ENCODE data around the gene SERTAD1.
"Not testable (repeated sequence)": the region's sequence is repeated elsewhere in the genome, so short reads cannot be mapped to it uniquely, and the experiment has no call there.

SERTAD1 gene

DNA sequence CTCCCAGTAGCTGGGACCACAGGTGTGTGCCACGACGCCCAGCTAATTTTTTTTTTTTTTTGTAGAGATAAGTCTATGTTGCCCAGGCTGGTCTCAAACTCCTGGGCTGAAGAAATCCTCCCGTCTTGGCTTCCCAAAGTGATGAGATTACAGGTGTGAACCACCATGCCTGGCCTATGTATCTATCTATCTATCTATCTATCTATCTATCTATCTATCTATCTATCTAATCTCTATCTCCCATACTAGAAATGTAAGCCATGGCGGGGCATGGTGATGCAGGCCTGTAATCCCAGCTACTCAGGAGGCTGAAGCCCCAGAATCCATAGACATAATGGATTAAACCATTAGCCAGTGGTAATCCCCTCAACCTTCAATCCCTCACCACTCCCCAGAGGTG, 24.9 kb upstream of the SERTAD1 start:
- DNase-seq: no peak

DNA sequence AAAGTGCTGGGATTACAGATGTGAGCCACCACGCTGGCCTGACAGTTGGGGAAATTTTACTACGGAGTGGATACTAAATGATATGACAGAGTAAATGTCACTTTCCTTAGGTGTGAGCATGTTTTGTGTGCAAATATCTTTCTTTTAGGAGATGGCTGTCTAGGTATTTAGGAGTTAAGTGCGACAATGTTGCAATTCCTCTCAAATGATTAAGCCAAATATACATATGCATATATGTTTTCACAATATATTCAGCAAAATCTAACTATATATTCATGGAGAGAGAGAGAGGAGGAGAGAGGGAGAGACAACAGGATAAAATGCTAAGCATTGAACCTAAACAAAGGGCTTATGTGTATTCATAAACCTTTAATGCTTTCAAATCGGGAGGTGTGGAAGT, 23.7 kb upstream of the SERTAD1 start:
- DNase-seq: no peak

DNA sequence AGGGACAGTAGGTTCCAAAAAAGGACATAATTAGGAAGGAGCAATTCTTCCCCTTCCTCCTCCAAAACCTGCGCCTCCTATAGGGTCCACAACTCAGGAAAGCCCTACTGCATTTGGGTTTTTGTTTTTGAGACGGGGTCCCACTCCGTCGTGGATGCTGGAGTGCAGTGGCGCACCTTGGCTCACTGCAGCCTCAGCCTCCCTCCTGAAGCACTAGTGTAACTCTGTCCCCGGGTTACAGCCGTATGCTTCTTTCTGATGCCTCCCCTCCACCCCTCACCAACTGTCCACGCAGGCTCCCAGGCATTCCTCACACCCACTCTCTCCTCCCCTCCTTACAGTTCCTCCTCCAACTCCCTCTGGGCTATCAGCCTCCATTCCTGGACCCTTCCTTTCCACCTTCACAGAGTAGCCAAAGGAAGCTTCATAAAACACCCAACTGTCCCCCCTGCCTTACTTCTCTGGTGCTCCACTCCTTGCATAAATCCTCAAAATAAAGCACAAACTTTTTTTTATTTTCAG, 20.5 kb upstream of the SERTAD1 start:
- DNase-seq: no peak

DNA sequence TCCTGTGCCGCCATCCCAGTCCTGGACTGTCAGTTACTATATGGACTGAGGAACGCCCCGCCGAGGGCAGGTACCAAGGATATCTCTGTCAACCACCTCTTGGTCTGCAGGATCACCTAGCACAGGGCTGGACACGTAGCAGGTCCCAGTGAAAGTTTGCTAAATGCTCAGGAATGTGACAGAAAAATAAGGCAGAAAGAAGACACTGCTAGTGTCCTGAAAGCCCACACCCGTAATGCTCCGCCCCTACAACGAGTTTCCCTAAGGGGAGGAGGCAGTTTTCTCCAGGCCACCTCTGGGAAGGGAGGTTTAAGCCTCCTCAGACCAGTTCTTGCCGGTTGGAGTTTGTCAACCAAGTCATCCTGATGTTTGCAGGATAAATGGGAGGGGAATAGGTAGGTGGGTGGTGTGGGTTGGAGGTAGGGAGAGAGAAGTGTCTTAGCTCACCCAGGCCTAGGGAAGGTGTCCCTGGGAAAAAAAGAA, 20.0 kb upstream of the SERTAD1 start:
- DNase-seq: no peak

DNA sequence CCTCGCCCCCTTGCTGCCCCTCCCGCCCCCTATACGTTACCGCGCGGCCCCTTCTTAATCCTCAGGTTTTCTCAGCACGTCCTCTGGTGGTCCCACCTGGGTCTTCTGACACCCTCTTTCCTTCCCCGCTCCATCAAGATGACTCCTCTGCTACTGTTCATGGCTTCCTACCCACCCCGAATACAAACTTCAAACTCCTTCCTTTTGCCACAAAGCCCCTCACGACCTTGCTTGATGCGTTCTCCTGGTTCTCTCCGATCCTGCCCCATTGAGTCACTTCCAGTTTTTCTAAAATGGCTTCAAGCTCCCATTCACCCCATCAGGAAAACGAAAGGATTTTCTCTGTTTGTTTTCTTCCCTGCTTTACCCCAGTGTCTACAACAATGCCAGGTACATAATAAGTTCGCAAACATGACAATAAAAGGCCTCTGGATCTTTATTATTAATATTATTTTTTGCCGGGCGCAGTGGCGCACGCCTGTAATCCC, 19.1 kb upstream of the SERTAD1 start:
- DNase-seq: no peak

DNA sequence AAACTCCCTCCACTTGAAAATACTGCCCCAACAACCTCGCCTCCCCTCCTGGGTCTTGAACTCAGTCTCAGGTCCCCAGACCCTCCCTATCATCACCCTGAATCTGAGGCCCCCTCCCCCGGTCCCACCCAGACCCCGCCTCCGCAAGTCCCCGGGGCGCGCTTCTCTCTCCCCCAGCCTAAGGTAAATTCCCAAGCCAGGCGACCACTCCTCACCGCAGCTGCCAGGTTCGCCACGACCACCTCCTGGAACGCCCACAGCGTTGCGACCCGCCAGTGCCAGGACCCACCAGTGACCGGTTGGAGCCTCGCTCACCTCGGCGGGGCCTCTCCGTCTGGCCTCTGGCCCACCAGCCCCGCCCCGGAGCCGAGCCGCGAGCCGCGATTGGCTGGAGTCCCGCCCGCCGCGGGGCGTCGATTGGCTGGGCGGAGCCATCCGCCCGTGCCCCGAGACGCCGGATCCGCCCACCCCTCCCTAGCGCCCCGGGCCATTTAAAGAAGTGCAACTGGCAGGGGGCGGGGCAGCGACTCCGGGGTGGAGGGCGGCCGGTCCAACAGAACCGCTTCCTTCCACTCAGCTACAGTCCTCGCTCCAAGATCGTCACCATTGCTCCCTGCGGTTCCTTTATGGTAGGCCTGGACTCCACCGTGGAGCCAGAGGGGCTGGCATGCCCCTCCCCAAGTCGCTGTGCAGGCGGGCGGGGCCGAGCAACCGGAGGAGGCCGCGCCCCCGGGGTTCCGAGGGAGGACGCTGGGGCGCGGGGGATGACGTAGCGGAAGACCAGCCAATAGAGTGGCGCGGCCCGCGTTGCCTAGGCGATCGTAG, 18.4 kb upstream of the SERTAD1 start, which contains the start of gene SERTAD3:
TSS of gene SERTAD3 (minus strand) at position 336 of the 825 bp plus-strand sequence. CDS start 2,255 bp downstream, outside the sequence.
- DNase-seq: peak; percentile 82

DNA sequence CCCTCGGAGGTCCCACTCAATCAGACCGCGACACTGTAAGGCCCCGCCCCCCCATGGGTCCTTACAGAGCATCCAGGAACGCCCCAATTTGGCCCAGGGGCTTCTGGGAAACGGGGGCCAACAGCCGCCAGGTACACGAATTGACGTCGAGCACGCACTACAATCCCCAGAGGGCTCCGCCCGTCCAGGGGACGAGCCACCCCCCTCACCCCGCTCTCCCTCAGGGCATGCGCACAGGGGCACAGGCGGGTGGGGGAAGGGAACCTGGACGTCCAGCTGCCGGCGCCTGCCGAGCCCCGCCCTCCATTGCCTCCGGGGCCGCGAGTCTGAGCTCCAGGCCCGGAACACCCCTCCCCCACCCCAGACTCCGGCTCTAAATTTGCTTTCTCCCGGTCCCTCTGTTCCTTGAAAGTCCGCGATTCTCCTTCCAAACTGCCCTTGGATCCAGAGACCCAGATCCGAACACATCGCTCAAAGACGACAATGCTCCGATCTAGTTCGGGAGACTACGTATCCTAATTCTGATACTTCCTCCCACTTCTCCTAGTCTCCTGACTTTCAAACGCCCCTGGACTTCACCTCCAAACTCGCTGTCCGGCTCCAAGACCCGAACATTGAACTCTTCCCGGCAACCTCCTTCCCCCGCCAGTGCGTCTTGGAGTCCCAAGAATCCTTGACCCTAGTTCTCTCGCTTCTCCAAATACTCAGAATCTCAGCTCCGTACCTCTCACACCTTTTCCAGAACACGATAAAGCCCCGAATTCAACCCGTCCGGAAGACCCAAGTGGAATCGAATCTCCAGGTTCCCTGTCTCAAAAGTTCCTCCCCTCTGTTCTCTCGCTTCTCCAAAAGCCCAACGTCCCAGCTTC, 17.6 kb upstream of the SERTAD1 start:
- DNase-seq: peak; percentile 97

DNA sequence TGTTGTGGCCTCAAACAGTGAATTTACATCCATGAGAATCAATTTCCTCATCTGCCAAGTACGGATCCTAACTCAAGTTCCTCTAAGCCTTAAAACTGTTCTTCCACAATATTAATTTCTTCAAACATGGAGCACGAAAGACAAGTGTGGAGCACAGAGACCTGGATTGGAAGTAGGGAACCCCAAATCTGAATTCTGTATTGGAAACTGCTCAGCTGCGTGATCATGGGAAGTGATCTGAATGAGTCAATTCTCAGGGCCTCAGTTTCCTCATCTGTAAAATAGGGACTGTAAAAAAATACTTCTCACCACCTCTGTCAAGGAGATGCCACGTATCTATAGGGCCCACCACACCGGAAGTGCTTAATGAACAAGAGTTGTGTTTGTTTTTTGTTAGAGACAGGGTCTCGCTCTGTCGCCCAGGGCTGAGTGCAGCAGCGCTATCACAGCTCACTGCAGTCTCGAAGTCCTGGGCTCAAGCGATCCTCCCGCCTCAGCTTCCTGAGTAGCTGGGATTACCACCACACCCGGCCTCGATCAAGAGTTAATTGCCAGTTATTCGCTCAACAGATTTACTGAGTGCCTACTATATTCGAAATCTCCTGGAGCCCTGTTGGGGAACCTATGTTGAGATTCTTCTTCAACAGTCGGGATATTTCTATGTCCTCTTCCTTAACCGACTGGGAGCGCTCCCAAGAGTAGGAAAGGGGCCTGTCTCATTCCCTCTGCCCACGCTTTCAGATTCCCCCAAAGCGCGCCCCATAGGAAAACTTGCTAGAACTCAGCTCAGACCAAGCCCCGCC, 16.7 kb upstream of the SERTAD1 start:
- DNase-seq: no peak

DNA sequence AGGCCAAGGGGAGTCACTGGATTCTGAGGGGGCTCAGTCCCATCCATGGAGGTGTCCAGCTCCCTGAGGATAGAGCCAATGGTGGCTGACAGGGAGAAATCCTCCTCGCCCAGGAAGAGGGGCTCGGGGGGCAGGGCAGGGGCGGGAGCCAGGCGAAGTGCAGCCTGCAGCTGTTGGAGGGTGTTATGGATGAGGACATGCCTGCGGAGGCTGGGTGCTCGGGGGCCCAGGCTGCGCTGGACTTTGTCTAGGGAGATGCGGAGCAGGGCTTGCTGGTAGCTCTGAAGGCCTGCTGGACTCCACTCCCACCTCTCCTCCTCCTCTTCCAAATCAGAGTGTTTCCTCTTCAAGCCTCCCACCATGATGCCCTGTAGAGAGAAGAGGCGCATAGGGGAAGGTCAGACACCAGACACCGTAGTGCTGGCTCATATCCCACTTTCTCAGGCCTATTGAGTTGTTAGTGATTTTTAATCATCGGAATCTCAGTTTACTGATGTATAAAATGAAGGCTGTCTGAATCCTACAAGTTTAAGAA, 16.0 kb upstream of the SERTAD1 start:
- no peak for DNase-seq

DNA sequence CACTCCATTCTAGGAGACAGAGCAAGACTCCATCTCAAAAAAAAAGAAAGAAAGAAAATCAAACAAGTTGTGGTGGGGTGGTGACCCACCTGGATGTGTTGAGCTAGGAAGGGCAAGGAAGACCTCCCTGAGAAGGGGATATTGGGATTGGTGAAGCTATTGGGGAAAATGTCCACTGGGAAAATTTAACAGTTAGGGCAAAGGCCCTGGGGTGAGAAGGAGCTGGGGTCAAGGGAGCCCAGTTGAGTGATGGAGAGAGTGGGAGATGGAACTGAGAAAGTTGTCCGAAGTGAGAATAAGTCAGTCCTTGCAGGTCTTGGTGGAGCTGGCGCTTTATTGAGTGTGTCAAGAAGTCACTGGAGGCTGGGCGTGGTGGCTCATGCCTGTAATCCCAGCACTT, 12.5 kb upstream of the SERTAD1 start:
- no peak for DNase-seq

DNA sequence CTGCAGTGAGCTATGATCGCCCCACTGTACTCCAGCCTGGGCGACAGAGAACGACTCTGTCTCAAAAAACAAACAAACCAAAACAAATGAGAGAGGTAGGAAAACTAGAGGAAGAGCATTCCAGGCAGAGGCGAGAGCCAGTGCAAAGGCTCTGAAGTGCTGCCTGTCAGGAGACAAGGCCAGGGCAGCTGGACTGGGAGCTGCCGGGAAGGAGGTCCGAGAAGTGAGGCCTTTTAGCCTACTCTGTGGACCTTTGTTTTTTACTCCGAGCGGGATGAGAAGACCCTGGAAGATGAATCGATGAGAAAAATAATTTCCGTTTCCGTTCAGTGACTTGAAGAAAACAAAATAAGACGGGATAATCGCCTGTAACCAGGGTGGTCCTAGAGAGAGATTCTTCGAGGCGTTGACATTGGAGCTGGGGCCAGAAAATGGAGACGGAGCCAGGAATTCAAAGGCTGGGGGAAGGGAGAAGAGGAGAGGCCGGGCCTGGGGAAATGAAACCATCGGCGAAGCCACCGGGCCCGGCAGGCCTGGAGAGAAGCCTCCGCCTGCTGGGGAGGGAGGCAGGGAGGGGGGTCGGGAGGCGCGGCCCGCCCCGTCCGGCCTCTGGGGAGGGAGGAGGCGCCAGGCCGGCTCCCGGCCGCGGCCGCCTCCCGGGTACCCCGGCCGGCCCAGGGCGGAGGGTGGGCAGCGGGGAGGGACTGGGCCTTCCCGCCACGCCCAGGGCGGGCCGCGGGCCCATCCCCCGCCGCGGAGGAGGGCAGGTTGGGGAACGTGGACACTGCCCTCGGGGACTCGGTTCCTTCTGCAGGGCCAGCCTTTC, 7.8 kb upstream of the SERTAD1 start:
- peak; percentile 40 for DNase-seq

DNA sequence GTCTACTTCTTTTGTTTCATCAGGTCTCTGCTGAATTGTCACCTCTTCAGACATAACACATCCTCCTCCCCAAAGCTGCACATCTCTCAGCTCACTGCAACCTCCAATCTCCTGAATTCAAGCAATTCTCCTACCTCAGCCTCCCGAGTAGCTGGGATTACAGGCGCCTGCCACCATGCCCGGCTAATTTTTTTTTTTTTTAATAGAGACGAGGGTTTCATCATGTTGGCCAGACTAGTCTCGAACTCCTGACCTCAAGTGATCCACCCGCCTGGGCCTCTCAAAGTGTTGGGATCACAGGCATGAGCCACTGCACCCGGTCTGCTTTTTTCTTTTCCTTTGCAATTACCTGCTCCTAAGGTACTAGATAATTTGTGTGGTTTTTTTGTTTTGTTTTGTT, 7.0 kb upstream of the SERTAD1 start:
- DNase-seq: not testable (repeated sequence)

DNA sequence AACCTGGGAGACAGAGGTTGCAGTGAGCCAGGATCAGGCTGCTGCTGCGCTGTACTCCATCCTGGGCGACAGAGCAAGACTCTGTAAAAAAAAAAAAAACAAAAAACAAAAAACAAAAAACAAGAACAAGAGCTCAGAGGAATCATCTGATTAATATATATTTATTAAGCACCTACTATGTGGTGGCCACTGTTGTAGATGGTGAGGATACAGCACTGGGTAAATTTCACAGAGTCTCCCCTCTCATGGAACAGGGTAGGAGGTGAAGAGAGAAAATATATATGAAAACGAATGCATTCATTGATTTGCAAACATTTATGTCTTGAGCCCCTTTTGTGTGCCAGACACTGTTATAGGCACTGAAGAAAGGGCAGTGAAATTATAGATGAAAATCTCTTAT, 5.9 kb upstream of the SERTAD1 start:
- DNase-seq: no peak

DNA sequence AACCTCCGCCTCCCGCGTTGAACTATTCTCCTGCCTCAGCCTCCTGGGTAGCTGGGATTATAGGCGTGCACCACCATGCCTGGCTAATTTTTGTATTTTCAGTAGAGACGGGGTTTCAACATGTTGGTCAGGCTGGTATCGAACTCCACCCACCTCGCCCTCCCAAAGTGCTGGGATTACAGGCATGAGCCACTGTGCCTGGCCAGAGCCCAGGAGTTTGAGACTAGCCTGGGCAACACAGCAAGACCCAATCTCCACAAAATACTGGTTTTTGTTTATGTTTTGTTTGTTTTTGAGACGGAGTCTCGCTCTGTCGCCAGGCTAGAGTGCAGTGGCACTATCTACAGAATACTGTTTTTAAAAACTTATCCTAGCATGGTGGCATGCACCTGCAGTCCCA, 4.5 kb upstream of the SERTAD1 start:
- DNase-seq: not testable (repeated sequence)

DNA sequence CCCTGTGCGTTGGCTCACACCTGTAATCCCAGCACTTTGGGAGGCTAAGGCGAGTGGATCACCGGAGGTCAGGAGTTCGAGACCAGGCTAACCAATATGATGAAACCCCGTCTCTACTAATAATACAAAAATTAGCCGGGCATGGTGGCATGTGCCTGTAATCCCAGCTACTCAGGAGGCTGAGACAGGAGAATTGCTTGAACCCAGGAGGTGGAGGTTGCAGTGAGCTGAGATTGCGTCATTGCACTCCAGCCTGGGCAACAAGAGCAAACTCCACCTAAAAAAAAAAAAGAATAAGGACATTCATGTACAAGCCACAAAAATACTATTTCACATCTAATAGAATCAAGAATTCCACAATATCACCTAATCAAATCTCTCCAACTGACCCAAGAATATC, 2.4 kb upstream of the SERTAD1 start:
- not testable (repeated sequence) for DNase-seq

DNA sequence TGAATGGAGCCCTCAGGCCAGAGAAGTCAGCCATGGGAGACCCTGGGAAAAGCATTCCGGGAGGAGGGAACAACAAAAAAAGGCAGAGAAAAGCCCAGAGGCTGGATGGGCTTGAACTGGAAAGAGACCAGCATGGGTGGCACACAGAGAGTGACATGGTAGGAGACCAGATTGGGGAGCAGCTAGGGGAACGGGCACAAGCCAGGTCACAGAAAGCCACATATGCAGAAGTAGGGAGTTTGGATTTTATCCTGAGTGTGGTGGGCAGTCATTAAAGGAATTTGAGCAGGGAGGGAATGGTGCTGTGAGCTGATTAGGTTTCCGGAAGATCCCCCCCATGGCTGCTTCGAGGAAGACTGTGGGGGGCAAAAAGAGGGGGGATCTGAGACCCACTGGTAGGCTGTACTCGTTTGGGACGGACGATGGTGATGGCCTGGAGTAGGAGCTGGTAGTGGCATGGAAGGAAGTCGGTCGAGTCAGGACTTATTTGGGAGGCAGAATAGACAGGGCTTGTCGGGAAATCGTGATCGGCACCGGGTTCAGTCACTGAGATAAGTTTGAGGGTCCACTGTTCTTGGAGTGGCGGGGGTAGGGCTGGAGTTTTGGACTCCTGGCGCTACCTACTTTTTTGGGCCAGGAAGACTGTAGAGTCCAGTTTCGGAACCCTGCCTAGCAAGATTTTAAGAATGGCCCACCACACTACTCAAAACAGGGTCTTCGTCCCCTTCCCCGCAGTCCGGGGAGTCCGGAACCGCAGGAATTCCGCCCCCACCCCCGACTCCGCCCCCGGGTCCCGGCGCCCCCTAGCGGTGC, 949 bp downstream of the SERTAD1 start:
- DNase-seq: no peak

DNA sequence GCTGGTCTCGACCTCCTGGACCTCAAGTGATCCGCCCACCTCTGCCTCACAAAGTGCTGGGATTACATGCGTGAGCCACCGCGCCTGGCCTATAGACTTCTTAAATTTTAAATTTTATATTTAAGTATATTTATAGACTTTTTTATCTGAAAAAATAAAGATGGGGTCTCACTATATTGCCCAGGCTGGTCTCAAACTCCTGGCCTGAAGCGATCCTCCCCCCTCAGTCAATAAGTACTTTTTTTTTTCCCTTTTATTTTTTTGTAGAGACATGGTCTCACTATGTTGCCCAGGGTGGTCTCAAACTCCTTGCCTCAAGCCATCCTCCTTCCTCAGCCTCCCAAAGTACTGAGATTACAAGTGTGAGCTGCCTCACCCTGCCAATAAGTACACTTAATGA, 1.9 kb downstream of the SERTAD1 start:
- DNase-seq: no peak

DNA sequence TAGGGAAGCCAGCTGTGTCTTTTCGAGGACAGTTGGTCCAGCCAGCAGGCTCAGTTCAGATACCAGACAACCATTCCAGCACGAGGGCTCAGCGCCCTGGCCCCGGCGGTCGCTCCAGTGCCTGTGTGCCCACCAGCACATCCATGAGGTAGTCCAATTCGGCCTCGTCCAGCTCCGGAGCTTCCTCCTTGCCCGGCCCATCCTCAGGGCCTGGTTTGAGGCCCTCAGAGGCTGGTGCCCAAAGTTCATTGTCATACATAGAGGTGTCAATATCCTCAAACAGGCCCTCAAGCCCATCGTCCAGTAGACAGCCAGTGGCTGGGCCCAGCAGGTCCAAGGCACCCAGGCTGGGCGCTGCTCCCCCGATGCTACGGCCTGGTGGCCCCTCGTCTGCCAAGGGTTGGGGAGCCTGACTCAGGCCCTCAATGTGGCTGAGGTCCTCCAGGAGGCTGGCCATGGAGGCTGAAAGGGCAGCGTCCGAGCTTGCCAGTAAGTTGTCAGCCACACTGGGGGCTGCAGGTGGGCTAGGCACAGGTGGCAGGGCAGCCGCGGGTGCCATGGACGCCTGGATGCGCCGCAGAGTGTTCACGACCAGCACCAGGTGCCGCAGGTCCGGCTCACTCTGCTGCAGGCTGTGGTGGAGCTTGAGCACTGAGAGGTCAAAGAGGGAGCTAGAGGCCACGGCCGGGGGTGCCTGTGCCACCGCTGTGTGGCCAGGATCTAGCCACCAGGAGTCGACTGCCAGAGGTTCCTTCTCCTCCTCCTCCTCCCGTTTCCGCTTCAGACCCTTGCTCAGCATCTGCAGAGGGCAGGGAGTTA, 2.8 kb downstream of the SERTAD1 start:
- DNase-seq: no peak

DNA sequence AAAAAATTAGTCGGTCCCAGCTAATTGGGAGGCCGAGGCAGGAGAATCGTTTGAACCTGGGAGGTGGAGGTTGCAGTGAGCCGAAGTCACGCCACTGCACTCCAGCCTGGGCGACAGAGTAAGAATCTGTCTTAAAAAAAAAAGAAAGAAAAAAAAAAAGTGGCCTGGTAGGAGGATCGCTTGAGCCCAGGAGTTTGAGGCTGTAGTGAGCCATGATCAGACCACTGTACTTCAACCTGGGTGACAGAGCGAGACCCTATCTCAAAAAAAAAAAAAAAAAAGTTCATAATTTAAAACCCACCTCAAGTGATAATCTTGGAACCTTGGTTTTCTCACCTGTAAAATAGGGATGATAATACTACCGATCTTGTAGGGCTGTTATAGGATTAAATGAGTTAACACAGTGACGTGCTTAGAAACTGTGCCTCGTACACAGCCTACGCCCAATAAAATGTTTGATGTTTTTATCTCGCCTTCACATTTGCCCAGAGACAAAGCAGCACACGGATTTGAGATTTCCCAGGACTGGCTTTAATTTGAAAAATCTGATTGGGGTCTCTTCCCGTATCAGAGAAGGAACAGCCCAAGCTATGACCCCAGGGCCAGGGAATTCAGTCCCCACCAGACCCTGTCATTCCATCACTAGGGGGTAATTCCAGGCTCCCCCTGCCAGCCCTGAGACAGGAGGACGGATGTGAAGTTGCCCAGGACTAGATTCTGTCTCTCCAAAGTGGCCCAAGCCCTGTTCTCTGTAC, 3.6 kb downstream of the SERTAD1 start:
- DNase-seq: no peak

Data from NCI-H1048 (cell line).